ENCODE results near the gene HDGF. TPM values are rescaled to one million over a fixed set of nuclear protein-coding genes. Genes with fewer than 3 reads are reported as not detected.
A peak's percentile ranks its signal among the peaks of the same experiment; 100 is the strongest.

HDGF gene
- total RNA-seq, 1 experiment from 2014 or later: 325 TPM

DNA sequence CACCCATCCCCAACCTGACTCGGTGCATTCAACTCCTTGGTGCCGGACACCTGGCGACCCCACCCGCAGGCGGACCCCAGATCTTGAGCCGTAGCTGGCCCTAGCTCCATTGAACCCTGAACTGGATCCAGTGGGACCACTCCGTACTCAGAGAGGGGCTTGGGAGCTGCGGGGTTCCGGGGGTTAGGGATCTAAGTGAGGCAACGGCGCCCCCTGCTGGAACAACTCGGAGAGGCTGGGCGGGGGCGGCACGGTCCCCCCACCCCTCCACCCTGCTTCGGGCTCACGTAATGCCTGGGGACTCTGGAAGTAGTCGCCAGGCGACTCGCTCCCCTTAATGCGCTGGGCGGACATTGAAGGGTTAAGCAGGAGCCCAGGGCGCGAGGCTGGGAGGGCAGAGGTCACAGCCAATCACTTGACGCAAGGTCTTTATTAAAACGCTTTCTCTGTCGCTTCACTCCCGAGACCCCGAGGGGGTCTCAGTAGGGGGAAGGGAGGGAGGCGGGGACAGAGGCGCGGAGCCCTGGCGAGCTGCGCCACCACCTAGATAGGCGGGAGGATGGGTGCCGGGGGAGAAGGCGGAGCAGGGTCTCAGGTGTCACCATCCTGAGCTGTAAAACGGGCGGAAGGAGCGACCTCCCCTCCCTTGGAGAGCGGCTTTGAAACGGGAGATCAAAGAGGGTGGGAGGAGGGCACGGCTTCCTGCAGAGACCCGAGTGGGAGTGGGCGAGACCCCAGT lies 45.4 kb downstream of the HDGF start:
- peaks cover 70% of the 10 kb centered on the region for H3K4me1 ChIP-seq (ENCODE audit: control insufficient read depth, insufficient read depth, low read length)
- CTCF ChIA-PET: interaction anchor here (0.5 to 3.7 kb wide), 13 partner anchors 8 to 222 kb away, joined by 3 to 96 read pairs (median 5); no protein-coding TSS in a partner anchor
- peak; percentile 64 for ATAC-seq

DNA sequence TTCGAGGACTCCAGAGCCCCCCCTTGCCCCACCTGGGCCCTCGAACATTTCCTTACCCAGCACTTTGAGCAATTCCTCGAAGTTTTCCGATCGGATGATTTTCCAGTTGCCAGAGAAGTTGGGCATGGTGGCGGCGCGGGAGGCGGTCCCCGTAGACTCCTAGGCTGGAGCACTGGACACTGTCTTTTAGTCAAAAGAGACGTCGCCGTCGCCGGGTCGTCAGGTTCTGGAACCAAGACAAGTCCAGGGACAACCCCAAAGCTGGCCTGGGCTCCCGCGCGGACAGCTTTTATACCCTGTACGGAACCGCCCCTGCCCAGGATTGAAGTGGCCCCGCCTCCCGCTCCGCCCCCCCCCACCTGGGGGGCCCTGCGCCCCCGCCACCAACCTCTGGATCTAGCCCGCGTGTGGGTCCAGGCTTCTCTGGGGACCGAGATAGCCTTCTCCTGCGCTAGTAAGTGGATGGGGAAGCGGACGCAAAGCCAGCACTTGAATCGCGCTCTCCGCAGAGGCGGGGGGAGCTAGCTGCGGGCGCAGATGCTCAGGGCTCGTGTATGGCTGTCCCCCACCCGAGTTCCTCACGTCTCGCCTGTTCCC lies 46.1 kb downstream of the HDGF start, which contains the start of gene CRABP2:
Gene CRABP2 (minus strand): TSS at position 263 of the 597 bp plus-strand sequence. CDS start 137 bp downstream, at position 126.
- Histone ChIP-seq H3K27me3 (ENCODE audit: control insufficient read depth, insufficient read depth, low read length) (no peaks in the 10 kb centered on the region), H3K4me1 (ENCODE audit: control insufficient read depth, insufficient read depth, low read length) (peaks cover 70% of the 10 kb centered on the region), H3K27ac (ENCODE audit: low read length) (peak within 1 kb of the TSS; percentile 93), H3K4me3 (ENCODE audit: low read depth in 2 of 2, low read length in 2 of 2) (peak within 1 kb of the TSS; percentile 82 to 84), H3K36me3 (ENCODE audit: control insufficient read depth, insufficient read depth, low read length) (no peaks in the 10 kb centered on the region; the same call in 1 of the 2 replicates), H3K9me3 (ENCODE audit: control insufficient read depth, insufficient read depth, low read depth, low read length) (no peaks in the 10 kb centered on the region)
- ChIA-PET CTCF (interaction anchor here (0.5 to 3.7 kb wide), 10 partner anchors 9 to 222 kb away, joined by 3 to 96 read pairs (median 5); no protein-coding TSS in a partner anchor), POLR2A (interaction anchor here (0.7 to 1.5 kb wide), 6 partner anchors 10 to 20 kb away, joined by 3 to 10 read pairs (median 6); no protein-coding TSS in a partner anchor)
- intact Hi-C loops (cut with micrococcal nuclease; ENCODE audit: unreplicated experiment) (loop anchor here (2.0 kb wide), 1 partner anchor 15 kb away; no protein-coding TSS in a partner anchor), in situ Hi-C loops (cut with HindIII; ENCODE audit: low pct_unique_long_range_greater_than_20kb, low sequenced_read_pairs) (no loop called here)
- BruUV-seq (replicated peaks): no TSS peak
- DNase-seq (ENCODE audit: low read depth, low spot score): no peak
- TF ChIP-seq, protein P1, sequence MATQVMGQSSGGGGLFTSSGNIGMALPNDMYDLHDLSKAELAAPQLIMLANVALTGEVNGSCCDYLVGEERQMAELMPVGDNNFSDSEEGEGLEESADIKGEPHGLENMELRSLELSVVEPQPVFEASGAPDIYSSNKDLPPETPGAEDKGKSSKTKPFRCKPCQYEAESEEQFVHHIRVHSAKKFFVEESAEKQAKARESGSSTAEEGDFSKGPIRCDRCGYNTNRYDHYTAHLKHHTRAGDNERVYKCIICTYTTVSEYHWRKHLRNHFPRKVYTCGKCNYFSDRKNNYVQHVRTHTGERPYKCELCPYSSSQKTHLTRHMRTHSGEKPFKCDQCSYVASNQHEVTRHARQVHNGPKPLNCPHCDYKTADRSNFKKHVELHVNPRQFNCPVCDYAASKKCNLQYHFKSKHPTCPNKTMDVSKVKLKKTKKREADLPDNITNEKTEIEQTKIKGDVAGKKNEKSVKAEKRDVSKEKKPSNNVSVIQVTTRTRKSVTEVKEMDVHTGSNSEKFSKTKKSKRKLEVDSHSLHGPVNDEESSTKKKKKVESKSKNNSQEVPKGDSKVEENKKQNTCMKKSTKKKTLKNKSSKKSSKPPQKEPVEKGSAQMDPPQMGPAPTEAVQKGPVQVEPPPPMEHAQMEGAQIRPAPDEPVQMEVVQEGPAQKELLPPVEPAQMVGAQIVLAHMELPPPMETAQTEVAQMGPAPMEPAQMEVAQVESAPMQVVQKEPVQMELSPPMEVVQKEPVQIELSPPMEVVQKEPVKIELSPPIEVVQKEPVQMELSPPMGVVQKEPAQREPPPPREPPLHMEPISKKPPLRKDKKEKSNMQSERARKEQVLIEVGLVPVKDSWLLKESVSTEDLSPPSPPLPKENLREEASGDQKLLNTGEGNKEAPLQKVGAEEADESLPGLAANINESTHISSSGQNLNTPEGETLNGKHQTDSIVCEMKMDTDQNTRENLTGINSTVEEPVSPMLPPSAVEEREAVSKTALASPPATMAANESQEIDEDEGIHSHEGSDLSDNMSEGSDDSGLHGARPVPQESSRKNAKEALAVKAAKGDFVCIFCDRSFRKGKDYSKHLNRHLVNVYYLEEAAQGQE (IDR thresholded peaks at IDR 0.05; ENCODE audit: insufficient read depth in 1 of 2, low read depth in 2 of 2, low read length in 1 of 2): no peak
- TF ChIP-seq POLR2AphosphoS5 (IDR thresholded peaks at IDR 0.05; ENCODE audit: low read depth, low read length) (peak; percentile 88), SIN3A (IDR thresholded peaks at IDR 0.05; ENCODE audit: borderline replicate concordance, insufficient read depth, low read depth, low read length) (peak; percentile 56; the same call in 1 of the 2 replicates), TCF7L2 (IDR thresholded peaks at IDR 0.05; ENCODE audit: low read depth, low read length) (no peak)
- ATAC-seq: peak; percentile 49

More for the DNA sequence above, 45.4 kb downstream of the HDGF start:
- Histone ChIP-seq H3K27me3 (ENCODE audit: control insufficient read depth, insufficient read depth, low read length) (no peaks in the 10 kb centered on the region), H3K27ac (ENCODE audit: low read length) (peak overlapping the region; percentile 93), H3K36me3 (ENCODE audit: control insufficient read depth, insufficient read depth, low read length) (no peaks in the 10 kb centered on the region; the same call in 1 of the 2 replicates), H3K4me3 (ENCODE audit: low read depth in 2 of 2, low read length in 2 of 2) (peak overlapping the region; percentile 82 to 84), H3K9me3 (ENCODE audit: control insufficient read depth, insufficient read depth, low read depth, low read length) (no peaks in the 10 kb centered on the region)
- TF ChIP-seq POLR2AphosphoS5 (IDR thresholded peaks at IDR 0.05; ENCODE audit: low read depth, low read length): no peak; the same call in 1 of the 2 replicates
- TF ChIP-seq TCF7L2 (IDR thresholded peaks at IDR 0.05; ENCODE audit: low read depth, low read length): peak; percentile 97
- no peak; the same call in 1 of the 2 replicates for TF ChIP-seq SIN3A (IDR thresholded peaks at IDR 0.05; ENCODE audit: borderline replicate concordance, insufficient read depth, low read depth, low read length)
- TF ChIP-seq, protein P2, sequence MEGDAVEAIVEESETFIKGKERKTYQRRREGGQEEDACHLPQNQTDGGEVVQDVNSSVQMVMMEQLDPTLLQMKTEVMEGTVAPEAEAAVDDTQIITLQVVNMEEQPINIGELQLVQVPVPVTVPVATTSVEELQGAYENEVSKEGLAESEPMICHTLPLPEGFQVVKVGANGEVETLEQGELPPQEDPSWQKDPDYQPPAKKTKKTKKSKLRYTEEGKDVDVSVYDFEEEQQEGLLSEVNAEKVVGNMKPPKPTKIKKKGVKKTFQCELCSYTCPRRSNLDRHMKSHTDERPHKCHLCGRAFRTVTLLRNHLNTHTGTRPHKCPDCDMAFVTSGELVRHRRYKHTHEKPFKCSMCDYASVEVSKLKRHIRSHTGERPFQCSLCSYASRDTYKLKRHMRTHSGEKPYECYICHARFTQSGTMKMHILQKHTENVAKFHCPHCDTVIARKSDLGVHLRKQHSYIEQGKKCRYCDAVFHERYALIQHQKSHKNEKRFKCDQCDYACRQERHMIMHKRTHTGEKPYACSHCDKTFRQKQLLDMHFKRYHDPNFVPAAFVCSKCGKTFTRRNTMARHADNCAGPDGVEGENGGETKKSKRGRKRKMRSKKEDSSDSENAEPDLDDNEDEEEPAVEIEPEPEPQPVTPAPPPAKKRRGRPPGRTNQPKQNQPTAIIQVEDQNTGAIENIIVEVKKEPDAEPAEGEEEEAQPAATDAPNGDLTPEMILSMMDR (IDR thresholded peaks at IDR 0.05): peak; percentile 92
- TF ChIP-seq, protein P1 (IDR thresholded peaks at IDR 0.05; ENCODE audit: insufficient read depth in 1 of 2, low read depth in 2 of 2, low read length in 1 of 2): no peak
- POLR2A ChIA-PET: interaction anchor here (0.5 to 1.9 kb wide), 9 partner anchors 9 to 35 kb away, joined by 3 to 10 read pairs (median 5); partner anchors contain the start of genes ISG20L2, METTL25B and NES
- in situ Hi-C loops (cut with HindIII; ENCODE audit: low pct_unique_long_range_greater_than_20kb, low sequenced_read_pairs): no loop called here
- intact Hi-C loops (cut with micrococcal nuclease; ENCODE audit: unreplicated experiment): loop anchor here (2.0 kb wide), 1 partner anchor 15 kb away; no protein-coding TSS in a partner anchor
- no peak for DNase-seq (ENCODE audit: low read depth, low spot score)
- BruUV-seq (replicated peaks): no TSS peak
